ENCODE measurements around the gene LMBR1.
"Not testable (repeated sequence)": the region's sequence is repeated elsewhere in the genome, so short reads cannot be mapped to it uniquely, and the experiment has no call there.

The LMBR1 gene

GRCh38 chr7:156903232-156903909 is 10.4 kb upstream of the LMBR1 start:
- DNase-seq: peak; percentile 19

- DNase-seq: not testable (repeated sequence)
Measured at GRCh38 chr7:156900093-156900492, 7.1 kb upstream of the LMBR1 start.

GRCh38 chr7:156898938-156899337 is 6.0 kb upstream of the LMBR1 start:
- DNase-seq: no peak

- no peak for DNase-seq
Measured at GRCh38 chr7:156897673-156898072, 4.7 kb upstream of the LMBR1 start.

- no peak for DNase-seq
Measured at GRCh38 chr7:156896388-156897022, 3.5 kb upstream of the LMBR1 start.

- DNase-seq: no peak
Measured at GRCh38 chr7:156895024-156895780, 2.2 kb upstream of the LMBR1 start.

GRCh38 chr7:156892081-156892800 is 742 bp downstream of the LMBR1 start:
- DNase-seq: peak; percentile 56

GRCh38 chr7:156889746-156890145 is 3.2 kb downstream of the LMBR1 start:
- no peak for DNase-seq

GRCh38 chr7:156889089-156889488 is 3.9 kb downstream of the LMBR1 start:
- no peak for DNase-seq

GRCh38 chr7:156886020-156886795 is 6.8 kb downstream of the LMBR1 start:
- no peak for DNase-seq

GRCh38 chr7:156881679-156882078 is 11.3 kb downstream of the LMBR1 start:
- no peak for DNase-seq

GRCh38 chr7:156875766-156876165 is 17.2 kb downstream of the LMBR1 start:
- no peak for DNase-seq

- not testable (repeated sequence) for DNase-seq
Measured at GRCh38 chr7:156868363-156868762, 24.6 kb downstream of the LMBR1 start.

GRCh38 chr7:156865493-156865892 is 27.5 kb downstream of the LMBR1 start:
- DNase-seq: no peak

- not testable (repeated sequence) for DNase-seq
Measured at GRCh38 chr7:156862022-156862421, 31.0 kb downstream of the LMBR1 start.

GRCh38 chr7:156861212-156861611 is 31.8 kb downstream of the LMBR1 start:
- DNase-seq: no peak

GRCh38 chr7:156860099-156860498 is 32.9 kb downstream of the LMBR1 start:
- not testable (repeated sequence) for DNase-seq

- DNase-seq: no peak
Measured at GRCh38 chr7:156858523-156858922, 34.5 kb downstream of the LMBR1 start.

GRCh38 chr7:156857757-156858156 is 35.2 kb downstream of the LMBR1 start:
- no peak for DNase-seq

- no peak for DNase-seq
Measured at GRCh38 chr7:156854654-156855053, 38.3 kb downstream of the LMBR1 start.

GRCh38 chr7:156848979-156849378 is 44.0 kb downstream of the LMBR1 start:
- no peak for DNase-seq

GRCh38 chr7:156845379-156846101 is 47.4 kb downstream of the LMBR1 start:
- DNase-seq: no peak
